ENCODE data around the gene NUDT16L1. TPM values are rescaled to one million over a fixed set of nuclear protein-coding genes. Genes with fewer than 3 reads are reported as not detected.

NUDT16L1 gene
- total and polyA plus RNA-seq, 9 of the 15 experiments (the other 6 are each of a cell fraction or from before 2014, with no cell fraction given), result 1.4 to 37.6 (median 13.7) TPM

DNA sequence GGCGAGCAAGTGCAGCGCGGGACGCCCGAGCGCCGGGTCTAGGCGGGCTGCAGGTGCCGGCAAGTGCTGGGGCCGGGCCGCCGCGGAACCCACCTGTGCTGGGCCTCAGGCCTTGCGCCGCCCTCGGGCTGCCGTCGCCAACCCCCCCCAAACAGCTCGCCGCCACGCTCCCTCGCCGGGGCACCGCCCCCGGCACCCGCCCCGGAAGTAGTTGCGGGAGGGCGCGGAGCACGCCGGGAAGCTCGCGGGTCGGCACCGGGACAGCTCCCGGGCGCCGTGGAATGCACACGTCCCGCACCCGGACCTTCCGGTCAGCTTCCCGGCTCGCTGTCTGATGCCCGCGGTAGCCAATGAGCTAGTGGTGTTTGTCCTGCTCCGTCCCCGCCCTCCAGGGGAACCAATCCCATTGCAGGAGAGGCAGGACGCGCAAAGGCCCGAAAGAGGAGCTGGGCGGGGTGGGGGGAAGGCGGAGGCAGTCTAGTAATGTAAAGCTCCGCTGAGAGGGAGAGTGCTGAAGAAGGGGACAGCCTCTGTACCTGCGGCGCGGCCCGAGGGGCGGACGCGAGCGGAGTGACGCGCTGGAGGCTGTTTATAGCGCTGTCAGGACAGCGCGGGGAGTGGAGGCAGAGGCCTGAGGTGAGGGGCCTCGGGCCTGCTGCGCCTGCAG lies 40.8 kb downstream of the NUDT16L1 start, which contains the start of the genes ANKS3 and DNAAF8 (continued):
- TF ChIP-seq, protein P1, sequence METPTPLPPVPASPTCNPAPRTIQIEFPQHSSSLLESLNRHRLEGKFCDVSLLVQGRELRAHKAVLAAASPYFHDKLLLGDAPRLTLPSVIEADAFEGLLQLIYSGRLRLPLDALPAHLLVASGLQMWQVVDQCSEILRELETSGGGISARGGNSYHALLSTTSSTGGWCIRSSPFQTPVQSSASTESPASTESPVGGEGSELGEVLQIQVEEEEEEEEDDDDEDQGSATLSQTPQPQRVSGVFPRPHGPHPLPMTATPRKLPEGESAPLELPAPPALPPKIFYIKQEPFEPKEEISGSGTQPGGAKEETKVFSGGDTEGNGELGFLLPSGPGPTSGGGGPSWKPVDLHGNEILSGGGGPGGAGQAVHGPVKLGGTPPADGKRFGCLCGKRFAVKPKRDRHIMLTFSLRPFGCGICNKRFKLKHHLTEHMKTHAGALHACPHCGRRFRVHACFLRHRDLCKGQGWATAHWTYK (CRISPR knock-in tag; IDR thresholded peaks at IDR 0.05), result no peak
- TF ChIP-seq, protein P2, sequence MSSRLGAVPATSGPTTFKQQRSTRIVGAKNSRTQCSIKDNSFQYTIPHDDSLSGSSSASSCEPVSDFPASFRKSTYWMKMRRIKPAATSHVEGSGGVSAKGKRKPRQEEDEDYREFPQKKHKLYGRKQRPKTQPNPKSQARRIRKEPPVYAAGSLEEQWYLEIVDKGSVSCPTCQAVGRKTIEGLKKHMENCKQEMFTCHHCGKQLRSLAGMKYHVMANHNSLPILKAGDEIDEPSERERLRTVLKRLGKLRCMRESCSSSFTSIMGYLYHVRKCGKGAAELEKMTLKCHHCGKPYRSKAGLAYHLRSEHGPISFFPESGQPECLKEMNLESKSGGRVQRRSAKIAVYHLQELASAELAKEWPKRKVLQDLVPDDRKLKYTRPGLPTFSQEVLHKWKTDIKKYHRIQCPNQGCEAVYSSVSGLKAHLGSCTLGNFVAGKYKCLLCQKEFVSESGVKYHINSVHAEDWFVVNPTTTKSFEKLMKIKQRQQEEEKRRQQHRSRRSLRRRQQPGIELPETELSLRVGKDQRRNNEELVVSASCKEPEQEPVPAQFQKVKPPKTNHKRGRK (tag; IDR thresholded peaks at IDR 0.05), result no peak
- peak; percentile 76 for TF ChIP-seq ASH1L (IDR thresholded peaks at IDR 0.05; ENCODE audit: borderline replicate concordance, low read depth, partially characterized antibody)
- TF ChIP-seq HSF4 (CRISPR knock-in tag; IDR thresholded peaks at IDR 0.05; ENCODE audit: borderline replicate concordance), result no peak
- TF ChIP-seq, protein P3, sequence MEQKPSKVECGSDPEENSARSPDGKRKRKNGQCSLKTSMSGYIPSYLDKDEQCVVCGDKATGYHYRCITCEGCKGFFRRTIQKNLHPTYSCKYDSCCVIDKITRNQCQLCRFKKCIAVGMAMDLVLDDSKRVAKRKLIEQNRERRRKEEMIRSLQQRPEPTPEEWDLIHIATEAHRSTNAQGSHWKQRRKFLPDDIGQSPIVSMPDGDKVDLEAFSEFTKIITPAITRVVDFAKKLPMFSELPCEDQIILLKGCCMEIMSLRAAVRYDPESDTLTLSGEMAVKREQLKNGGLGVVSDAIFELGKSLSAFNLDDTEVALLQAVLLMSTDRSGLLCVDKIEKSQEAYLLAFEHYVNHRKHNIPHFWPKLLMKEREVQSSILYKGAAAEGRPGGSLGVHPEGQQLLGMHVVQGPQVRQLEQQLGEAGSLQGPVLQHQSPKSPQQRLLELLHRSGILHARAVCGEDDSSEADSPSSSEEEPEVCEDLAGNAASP (IDR thresholded peaks at IDR 0.05), result no peak
- 0 out of 2 replicates have a peak, but pooled peaks have one; percentile 11 for TF ChIP-seq ZNF263 (CRISPR knock-in tag; IDR thresholded peaks at IDR 0.05; ENCODE audit: borderline replicate concordance)
- no peak for TF ChIP-seq RBM39 (optimal IDR thresholded peaks at IDR 0.05; ENCODE audit: low read depth, low read length)
- peak; percentile 79 for TF ChIP-seq ATF7 (IDR thresholded peaks at IDR 0.05)
- TF ChIP-seq ZKSCAN8 (CRISPR knock-in tag; IDR thresholded peaks at IDR 0.05), result no peak
- no peak for TF ChIP-seq NFIC (IDR thresholded peaks at IDR 0.05)
- peak; percentile 85 for TF ChIP-seq ZNF143 (CRISPR knock-in tag; IDR thresholded peaks at IDR 0.05)
- no peak for TF ChIP-seq IRF2 (CRISPR knock-in tag; IDR thresholded peaks at IDR 0.05)
- TF ChIP-seq ZNF77 (CRISPR knock-in tag; IDR thresholded peaks at IDR 0.05), result no peak
- TF ChIP-seq MAZ (CRISPR knock-in tag; conservative IDR thresholded peaks at IDR 0.05 in 1 of 2, IDR thresholded peaks at IDR 0.05 in 1 of 2), result peak; percentile 85 to 86
- no peak for TF ChIP-seq HNRNPLL (IDR thresholded peaks at IDR 0.05; ENCODE audit: low read depth, low read length, poor library complexity, severe bottlenecking)
- TF ChIP-seq FOXA1 (IDR thresholded peaks at IDR 0.05; ENCODE audit: borderline replicate concordance), result no peak
- no peak for TF ChIP-seq GABPB2 (CRISPR knock-in tag; conservative IDR thresholded peaks at IDR 0.05)
- TF ChIP-seq BACH1 (tag; IDR thresholded peaks at IDR 0.05), result no peak
- TF ChIP-seq KAT8 (IDR thresholded peaks at IDR 0.05; ENCODE audit: low read depth), result no peak
- TF ChIP-seq YY1 (IDR thresholded peaks at IDR 0.05; ENCODE audit: borderline replicate concordance in 1 of 3, control insufficient read depth in 1 of 3, extremely low read depth in 1 of 3, insufficient read depth in 3 of 3, insufficient read length in 1 of 3, insufficient replicate concordance in 2 of 3, low read depth in 1 of 3, low read length in 2 of 3), result peak in 1 of 3 experiments; percentile 41
- TF ChIP-seq TRIM28 (IDR thresholded peaks at IDR 0.05), result no peak
- TF ChIP-seq ZNF668 (CRISPR knock-in tag; IDR thresholded peaks at IDR 0.05), result no peak
- TF ChIP-seq ZNF75A (CRISPR knock-in tag; IDR thresholded peaks at IDR 0.05), result no peak
- no peak for TF ChIP-seq KDM2B (CRISPR knock-in tag; IDR thresholded peaks at IDR 0.05)
